ENCODE measurements around the gene TMEM121.

- TF ChIP-seq POLR2A (IDR thresholded peaks at IDR 0.05) (no peak), POLR2AphosphoS5 (IDR thresholded peaks at IDR 0.05) (no peak), EP300 (IDR thresholded peaks at IDR 0.05; ENCODE audit: low read depth) (no peak)
- TF ChIP-seq, protein P1, sequence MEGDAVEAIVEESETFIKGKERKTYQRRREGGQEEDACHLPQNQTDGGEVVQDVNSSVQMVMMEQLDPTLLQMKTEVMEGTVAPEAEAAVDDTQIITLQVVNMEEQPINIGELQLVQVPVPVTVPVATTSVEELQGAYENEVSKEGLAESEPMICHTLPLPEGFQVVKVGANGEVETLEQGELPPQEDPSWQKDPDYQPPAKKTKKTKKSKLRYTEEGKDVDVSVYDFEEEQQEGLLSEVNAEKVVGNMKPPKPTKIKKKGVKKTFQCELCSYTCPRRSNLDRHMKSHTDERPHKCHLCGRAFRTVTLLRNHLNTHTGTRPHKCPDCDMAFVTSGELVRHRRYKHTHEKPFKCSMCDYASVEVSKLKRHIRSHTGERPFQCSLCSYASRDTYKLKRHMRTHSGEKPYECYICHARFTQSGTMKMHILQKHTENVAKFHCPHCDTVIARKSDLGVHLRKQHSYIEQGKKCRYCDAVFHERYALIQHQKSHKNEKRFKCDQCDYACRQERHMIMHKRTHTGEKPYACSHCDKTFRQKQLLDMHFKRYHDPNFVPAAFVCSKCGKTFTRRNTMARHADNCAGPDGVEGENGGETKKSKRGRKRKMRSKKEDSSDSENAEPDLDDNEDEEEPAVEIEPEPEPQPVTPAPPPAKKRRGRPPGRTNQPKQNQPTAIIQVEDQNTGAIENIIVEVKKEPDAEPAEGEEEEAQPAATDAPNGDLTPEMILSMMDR (IDR thresholded peaks at IDR 0.05): no peak
Measured at GRCh38 chr14:105533811-105534498, 7.6 kb downstream of the TMEM121 start.
